Measurements from ENCODE around the gene CACNB4. TPM values are rescaled to one million over a fixed set of nuclear protein-coding genes. Genes with fewer than 3 reads are reported as not detected.

The CACNB4 gene
- total RNA-seq, 1 donor from 2014 or later: 5.6 TPM

GRCh38 chr2:151786483-151786882, 312.4 kb downstream of the CACNB4 start:
- H3K36me3 Mint-ChIP-seq: peaks cover 49% of the 10 kb centered on the region
- H3K4me3 Mint-ChIP-seq: no peak overlapping the region
- no peaks in the 10 kb centered on the region for H3K27me3 Mint-ChIP-seq
- TF ChIP-seq CTCF (conservative IDR thresholded peaks at IDR 0.05): no peak
- H3K27ac Mint-ChIP-seq: no peak overlapping the region
- DNase-seq (ENCODE audit: extremely low spot score, unreplicated experiment): no peak
- no peaks in the 10 kb centered on the region for H3K9me3 Mint-ChIP-seq
- no peaks in the 10 kb centered on the region for H3K4me1 Mint-ChIP-seq (ENCODE audit: unreplicated experiment)

- TF ChIP-seq CTCF (conservative IDR thresholded peaks at IDR 0.05): no peak
- no peak overlapping the region for H3K4me3 Mint-ChIP-seq
- DNase-seq (ENCODE audit: extremely low spot score, unreplicated experiment): no peak
- H3K4me1 Mint-ChIP-seq (ENCODE audit: unreplicated experiment): no peaks in the 10 kb centered on the region
- H3K9me3 Mint-ChIP-seq: no peaks in the 10 kb centered on the region
- H3K27ac Mint-ChIP-seq: no peak overlapping the region
- no peaks in the 10 kb centered on the region for H3K27me3 Mint-ChIP-seq
- peaks cover 47% of the 10 kb centered on the region for H3K36me3 Mint-ChIP-seq
Observed at GRCh38 chr2:151786077-151786476, 312.8 kb downstream of the CACNB4 start.

GRCh38 chr2:151783133-151783520, 315.7 kb downstream of the CACNB4 start:
- Mint-ChIP-seq H3K36me3 (peaks cover 54% of the 10 kb centered on the region), H3K9me3 (no peaks in the 10 kb centered on the region)

More at GRCh38 chr2:151783133-151783520, 315.7 kb downstream of the CACNB4 start:
- H3K4me1 Mint-ChIP-seq (ENCODE audit: unreplicated experiment): no peaks in the 10 kb centered on the region
- DNase-seq (ENCODE audit: extremely low spot score, unreplicated experiment): no peak
- H3K27me3 Mint-ChIP-seq: no peaks in the 10 kb centered on the region
- no peak for TF ChIP-seq CTCF (conservative IDR thresholded peaks at IDR 0.05)
- H3K4me3 Mint-ChIP-seq: no peak overlapping the region
- no peak overlapping the region for H3K27ac Mint-ChIP-seq

Other genes starting within 250 kb of the CACNB4 start
- gene STAM2, start 76.7 kb upstream of the CACNB4 start, total RNA-seq (ENCODE audit: low replicate concordance): 24.6 and 26.1 TPM in 2 replicates
- gene FMNL2, start 236.1 kb upstream of the CACNB4 start, total RNA-seq (ENCODE audit: low replicate concordance): 42.2 and 62.1 TPM in 2 replicates

Measured in type B pancreatic cell (in vitro differentiated cells).